ENCODE data around the gene NDUFS2. TPM values are rescaled to one million over a fixed set of nuclear protein-coding genes. Genes with fewer than 3 reads are reported as not detected.

NDUFS2 gene
- total and polyA plus RNA-seq, 9 of the 15 experiments (the other 6 are each of a cell fraction or from before 2014, with no cell fraction given) = 70.0 to 176 (median 141) TPM

- intact Hi-C loops (cut with micrococcal nuclease) = loop anchor here (10.0 kb wide), 1 partner anchor 339 kb away; no protein-coding TSS in a partner anchor
- ATAC-seq = no peak
- H3K4me1 ChIP-seq (replicated peaks in 1 of 2; ENCODE audit: control insufficient read depth in 2 of 2, insufficient read depth in 2 of 2, low read length in 2 of 2) = peaks cover 17 to 37% of the 10 kb centered on the region in 2 experiments; a peak in 4 of 5 replicates
- CTCF ChIA-PET (ENCODE audit: low intra/inter-chr PET ratio) = no interaction called here
- no peak overlapping the region for H3K27ac ChIP-seq (ENCODE audit: extremely low read depth, low read depth, low read length)
- H4K20me1 ChIP-seq (replicated peaks; ENCODE audit: control insufficient read depth, insufficient read depth, low read length) = no peaks in the 10 kb centered on the region
- H3K9me3 ChIP-seq (replicated peaks; ENCODE audit: control insufficient read depth, insufficient read depth, low read depth, low read length) = no peaks in the 10 kb centered on the region
- no peaks in the 10 kb centered on the region for H3K9me1 ChIP-seq (ENCODE audit: control insufficient read depth, insufficient read depth, low read length)
- in situ Hi-C loops (cut with MboI) = no loop called here
- BruUV-seq (replicated peaks) = no TSS peak
- FAIRE-seq = no peak
- H3K27me3 ChIP-seq (ENCODE audit: control insufficient read depth in 2 of 2, insufficient read depth in 2 of 2, low read length in 2 of 2) = no peaks in the 10 kb centered on the region
- no peak for DNase-seq (ENCODE audit: extremely low read depth in 1 of 4, low spot score in 3 of 4)
- TF ChIP-seq NR0B1 (IDR thresholded peaks at IDR 0.05; ENCODE audit: partially characterized antibody) = no peak
- no peak for TF ChIP-seq CTBP1 (IDR thresholded peaks at IDR 0.05; ENCODE audit: borderline replicate concordance)
- TF ChIP-seq KLF13 (tag; IDR thresholded peaks at IDR 0.05; ENCODE audit: borderline replicate concordance, low read depth) = no peak
- no peak for TF ChIP-seq NR2C1 (IDR thresholded peaks at IDR 0.05)
- TF ChIP-seq NR2C1 (tag; IDR thresholded peaks at IDR 0.05) = no peak
- no peak for TF ChIP-seq PHF20 (IDR thresholded peaks at IDR 0.05; ENCODE audit: partially characterized antibody)
- no peak for TF ChIP-seq SUPT5H (IDR thresholded peaks at IDR 0.05)
- TF ChIP-seq E2F8 (IDR thresholded peaks at IDR 0.05; ENCODE audit: low read depth, partially characterized antibody) = no peak
- no peak for TF ChIP-seq ZFP36 (IDR thresholded peaks at IDR 0.05; ENCODE audit: low read depth, low read length, partially characterized antibody)
- no peak for TF ChIP-seq GATA2 (CRISPR knock-in tag; IDR thresholded peaks at IDR 0.05)
- H3K79me2 ChIP-seq (ENCODE audit: control insufficient read depth, insufficient read depth, low read length) = peaks cover 26% of the 10 kb centered on the region
- H3K4me2 ChIP-seq (ENCODE audit: insufficient read depth, low read length) = no peak overlapping the region
- no peak overlapping the region for H2AFZ ChIP-seq (ENCODE audit: low read depth, low read length)
- peaks cover 73% of the 10 kb centered on the region for H3K36me3 ChIP-seq (ENCODE audit: control insufficient read depth, insufficient read depth, low read length)
- no peak overlapping the region for H3K4me3 ChIP-seq
- H3K9ac ChIP-seq (ENCODE audit: insufficient read depth in 1 of 2, low read depth in 2 of 2, low read length in 2 of 2) = no peak overlapping the region
- 96% methylated on average over 11 of the region's 11 CpGs for WGBS (ENCODE audit: insufficient coverage, low coverage, missing lambda C conversion rate)
- POLR2A ChIA-PET = no interaction called here
Measured at GRCh38 chr1:161173711-161174110, 28.5 kb upstream of the NDUFS2 start.
